Ovary (tissue), 3 donors: ENCODE data around the gene TIGD6.

Experiments used
- CTCF ChIP-seq, 3 donors: fragments of 450-650 bp in 2 of 3; fragments of 200-600 bp in 1 of 3; IDR thresholded peaks; one replicate each; pipeline versions ENCODE4 v1.5.1 to v1.8.0; 2016 to 2022; ENCODE audit warnings: antibody characterized with exemption in 3 of 3, mild to moderate bottlenecking in 1 of 3
- POLR2A ChIP-seq: fragments of 450-650 bp; IDR thresholded peaks from one replicate; pipeline ENCODE4 v1.6.1; 2017; ENCODE audit warnings: antibody characterized with exemption, mild to moderate bottlenecking, moderate library complexity
- donor health status: DM: no; HTN: no; CAD: no.

GRCh38 chr5:149998281-149998680 lies 2.2 kb downstream of the TIGD6 start:
- TF ChIP-seq POLR2A, result no peak
- TF ChIP-seq CTCF (IDR thresholded peaks at IDR 0.05), result no peak
